GM18909 (cell line): ENCODE results near the gene ADH7.
"Not testable (repeated sequence)": the region's sequence is repeated elsewhere in the genome, so short reads cannot be mapped to it uniquely, and the experiment has no call there.

Experiments used
- ATAC-seq: cut with Tn5 transposase; IDR thresholded peaks from one replicate; pipeline ENCODE4 v1.9.1; 2021; ENCODE audit warnings: mild to moderate bottlenecking; ENCODE audit not compliant: unreplicated experiment, poor library complexity

ADH7 gene

DNA sequence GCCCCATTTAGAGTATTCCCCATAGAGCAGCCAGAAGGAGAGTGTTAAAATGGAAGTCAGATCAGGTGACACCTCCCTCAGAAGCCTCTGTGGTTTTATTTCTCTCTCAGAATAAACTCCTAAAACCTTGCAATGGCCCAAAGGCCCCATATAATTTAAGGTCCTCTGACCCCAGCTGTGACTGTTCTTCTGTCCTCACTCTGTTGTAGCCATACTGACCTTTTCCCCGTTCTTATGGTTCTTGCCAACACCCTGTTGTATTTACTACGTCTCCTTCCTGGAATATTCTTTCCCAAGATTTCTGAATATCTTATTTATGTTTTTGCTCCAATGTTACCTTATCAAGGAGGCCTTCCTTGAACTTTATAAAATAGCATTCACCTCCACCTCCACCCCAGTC, 18.0 kb downstream of the ADH7 start:
- no peak for ATAC-seq

DNA sequence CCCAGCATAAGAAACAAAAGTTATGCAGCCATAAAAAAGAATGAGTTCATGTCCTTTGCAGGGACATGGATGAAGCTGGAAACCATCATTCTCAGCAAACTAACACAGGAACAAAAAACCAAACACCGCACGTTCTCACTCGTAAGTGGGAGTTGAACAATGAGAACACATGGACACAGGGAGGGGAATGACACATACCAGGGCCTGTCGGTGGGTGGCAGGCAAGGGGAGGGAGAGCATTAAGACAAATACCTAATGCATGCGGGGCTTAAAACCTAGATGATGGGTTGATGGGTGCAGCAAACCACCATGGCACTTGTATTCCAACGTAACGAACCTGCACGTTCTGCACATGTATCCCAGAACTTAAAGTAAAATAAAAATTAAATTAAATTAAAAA, 19.4 kb downstream of the ADH7 start:
- not testable (repeated sequence) for ATAC-seq

DNA sequence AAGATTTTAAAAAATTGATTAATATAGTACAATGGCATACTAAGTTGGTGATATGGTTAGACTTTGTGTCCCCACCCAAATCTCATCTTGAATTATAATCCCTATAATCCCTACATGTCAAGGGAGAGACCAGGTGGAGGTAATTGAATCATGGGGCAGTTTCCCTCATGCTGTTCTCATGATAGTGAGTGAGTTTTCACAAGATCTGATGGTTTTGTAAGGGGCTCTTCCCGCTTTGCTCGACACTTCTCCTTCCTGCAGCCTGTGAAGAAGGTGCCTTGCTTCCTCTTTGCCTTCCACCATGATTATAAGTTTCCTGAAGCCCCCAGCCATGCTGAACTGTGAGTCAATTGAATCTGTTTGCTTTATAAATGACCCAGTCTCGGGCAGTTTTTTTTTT, 20.2 kb downstream of the ADH7 start:
- ATAC-seq, result not testable (repeated sequence)

DNA sequence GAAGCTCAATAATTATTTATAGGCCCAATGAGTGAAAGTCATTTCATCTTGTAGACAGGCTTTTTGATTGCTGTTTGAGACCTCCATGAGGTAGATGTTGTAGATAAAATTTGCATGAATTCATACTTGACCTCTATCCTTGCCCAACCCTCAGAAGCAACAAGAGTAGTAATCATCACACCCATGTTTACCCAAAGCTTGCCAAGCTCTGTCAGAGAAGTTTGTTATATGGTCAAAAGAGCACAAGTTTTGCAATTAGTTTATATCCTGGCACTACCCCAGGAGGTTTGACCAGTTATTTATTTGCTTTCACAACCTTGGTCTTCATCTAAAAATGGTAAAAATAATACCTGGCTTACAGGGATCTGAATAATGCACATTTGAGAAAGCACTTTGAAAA, 20.7 kb downstream of the ADH7 start:
- no peak for ATAC-seq

DNA sequence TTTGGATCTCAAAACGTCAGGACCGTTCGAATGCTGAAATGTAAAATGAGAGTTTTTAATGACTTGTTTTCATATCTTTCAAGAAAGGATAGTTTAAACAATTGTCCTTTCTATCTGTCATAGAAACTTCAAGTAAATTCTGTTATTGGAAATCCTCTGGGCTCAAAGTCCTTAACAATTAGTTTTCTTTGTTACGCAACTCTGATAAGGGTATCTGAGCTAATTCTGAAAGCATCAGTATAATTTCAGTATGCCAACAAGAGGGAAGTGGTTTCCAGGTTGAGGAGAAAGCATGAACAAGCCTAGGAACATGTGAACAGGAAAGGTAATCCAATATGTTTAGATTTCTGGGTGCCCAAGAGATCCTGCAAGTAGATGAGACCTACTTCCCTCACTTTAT, 22.0 kb downstream of the ADH7 start:
- no peak for ATAC-seq

DNA sequence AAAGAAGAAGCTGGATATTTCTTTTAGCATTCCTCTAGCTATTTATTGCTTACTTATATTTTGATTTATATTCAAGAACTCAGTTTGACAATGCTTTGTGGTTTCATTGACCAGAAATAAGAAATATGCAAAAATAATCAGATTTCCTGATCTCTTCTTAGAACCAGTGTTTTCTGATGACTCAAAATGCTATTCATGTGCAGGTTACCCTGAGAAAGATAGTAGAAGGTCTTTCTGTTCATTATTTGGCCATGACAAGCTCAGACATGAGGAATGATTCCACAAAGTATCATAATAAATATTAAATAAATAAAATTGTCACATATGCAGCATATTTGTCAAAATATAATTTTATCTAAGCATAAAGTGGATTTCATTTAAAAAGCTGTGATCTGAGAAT, 24.1 kb downstream of the ADH7 start:
- no peak for ATAC-seq

DNA sequence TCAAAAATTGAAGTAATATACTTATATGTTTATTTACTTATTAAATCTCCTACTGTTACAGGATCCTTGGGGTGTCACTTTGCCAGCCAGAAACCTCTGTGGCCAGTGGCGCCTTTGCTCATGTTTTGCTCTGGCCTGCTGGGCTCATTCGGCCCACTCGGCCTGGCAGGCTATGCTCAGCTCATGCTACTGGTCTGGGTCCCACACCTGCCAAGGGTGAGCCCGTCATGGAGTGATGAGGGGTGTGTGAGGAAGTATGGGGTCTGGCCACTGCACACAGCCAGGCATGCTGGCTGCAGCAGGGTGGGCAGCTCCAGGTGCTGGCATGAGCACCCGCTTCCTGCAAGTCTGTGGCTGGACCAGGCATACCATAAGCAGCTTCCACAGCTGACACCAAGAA, 25.1 kb downstream of the ADH7 start:
- ATAC-seq, result no peak

DNA sequence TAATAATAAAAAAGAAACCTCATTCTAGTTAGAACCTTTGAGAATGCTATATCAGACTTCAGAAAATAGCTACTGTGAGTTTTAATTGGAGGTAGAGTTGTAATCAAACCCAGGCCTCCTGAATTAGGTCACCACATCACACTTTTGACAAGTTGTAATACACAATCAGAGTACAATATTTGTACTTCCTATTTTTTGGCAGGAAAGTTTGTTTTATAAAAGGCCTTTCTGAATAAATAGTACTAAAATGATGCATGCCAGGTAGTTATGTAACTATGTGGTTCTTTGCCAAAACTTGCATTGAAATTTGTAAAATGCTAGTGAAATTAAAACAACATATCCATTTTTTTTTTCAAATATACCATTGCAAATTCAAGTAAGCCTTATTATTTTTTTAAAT, 26.8 kb downstream of the ADH7 start:
- ATAC-seq, result no peak

DNA sequence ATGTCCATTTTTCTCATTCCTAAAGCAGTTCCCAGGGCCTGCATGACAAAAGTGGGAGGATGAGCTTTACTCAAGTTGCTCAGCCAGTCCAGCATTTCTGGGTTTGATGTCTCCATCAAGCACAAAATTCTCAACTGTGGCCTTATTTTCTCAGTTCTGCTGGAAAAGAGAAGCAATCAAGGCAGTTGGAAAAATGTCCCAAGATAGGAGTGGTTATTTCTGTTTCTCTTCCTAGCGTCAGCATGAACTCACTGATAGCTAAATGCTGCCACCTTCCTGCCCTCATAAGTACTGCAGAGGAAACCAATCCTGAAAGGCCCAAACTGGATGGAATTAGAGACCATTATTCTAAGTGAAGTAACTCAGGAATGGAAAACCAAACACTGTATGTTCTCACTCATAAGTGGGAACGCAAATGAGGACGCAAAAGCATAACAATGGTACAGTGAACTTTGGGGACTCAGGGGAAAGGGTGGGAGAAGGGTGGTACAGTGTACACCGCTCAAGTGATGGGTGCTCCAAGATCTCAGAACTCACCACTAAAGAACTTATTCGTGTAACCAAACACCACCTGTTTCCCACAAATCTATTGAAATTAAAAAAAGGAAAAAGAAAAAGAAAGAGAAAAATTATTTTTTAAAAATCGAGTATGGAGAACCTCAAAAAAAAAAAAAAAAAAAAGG, 29.6 kb downstream of the ADH7 start:
- no peak for ATAC-seq

DNA sequence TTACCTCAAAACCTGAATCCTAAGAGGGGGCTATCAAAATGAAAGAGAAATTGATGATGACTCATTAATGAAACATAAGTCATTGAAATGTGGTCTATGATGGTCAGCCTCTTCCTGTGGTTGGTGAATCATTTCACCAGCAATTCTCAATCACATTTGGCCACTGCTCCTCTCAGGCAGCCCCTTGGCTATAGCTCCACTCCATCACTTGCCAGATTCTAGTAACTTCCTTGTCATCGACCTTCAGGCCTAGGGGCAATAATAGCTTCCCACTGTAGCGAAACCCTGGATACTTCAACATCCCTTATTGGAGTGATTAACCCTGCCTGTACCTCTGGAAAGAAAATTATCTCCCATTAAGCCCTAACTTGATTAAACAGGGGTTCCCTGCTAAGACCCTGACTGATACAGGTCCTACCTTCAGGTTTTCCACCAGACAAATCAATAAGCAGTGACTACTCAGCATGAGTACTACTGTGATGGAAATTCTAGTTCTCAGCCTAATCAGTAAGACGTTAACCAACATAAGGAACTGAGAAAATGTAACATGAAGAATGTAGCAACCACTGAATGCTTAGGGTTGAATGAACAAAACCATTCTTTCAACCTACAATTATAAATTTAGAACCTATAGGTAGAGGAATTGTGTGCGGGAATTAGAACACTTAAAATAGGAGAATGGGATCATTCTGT, 30.4 kb downstream of the ADH7 start:
- peak; percentile 84 for ATAC-seq

DNA sequence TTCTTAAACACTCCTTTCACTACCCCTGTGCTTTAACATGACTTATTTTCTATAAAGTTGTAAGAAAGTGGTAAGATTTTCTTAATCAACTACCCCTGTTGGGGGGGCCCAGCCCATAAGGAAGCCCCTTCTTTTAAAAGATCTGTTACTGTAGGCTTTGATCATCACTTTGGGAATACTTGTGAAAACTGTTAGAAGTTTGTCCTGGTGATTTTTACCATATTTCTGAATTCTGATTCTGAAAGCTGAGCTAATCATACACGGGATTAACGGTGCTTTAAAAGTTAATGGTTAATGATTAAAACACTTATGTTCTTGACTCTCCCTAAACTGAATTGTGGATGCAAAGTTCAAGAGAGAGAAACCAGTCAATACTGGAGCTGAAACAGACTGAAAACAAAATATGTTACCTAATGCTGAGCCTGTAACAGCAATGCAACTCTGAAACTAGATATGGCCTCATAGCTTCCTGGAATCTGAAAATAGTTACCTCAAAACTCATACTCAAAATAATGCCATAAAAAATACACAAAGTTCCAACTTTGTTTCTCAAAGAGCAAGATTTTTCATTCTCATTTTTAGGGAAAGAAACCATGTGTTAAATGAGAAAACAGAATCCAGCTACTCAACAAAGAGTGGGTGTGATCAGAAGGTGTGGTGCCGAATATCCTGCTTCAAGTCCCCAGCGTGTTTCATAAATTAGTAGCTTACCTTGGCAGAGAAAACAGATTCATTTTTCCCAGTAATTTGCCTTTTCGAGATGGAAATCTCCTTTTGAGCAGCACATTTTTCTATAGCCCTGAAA, 31.6 kb downstream of the ADH7 start:
- ATAC-seq, result peak; percentile 82

DNA sequence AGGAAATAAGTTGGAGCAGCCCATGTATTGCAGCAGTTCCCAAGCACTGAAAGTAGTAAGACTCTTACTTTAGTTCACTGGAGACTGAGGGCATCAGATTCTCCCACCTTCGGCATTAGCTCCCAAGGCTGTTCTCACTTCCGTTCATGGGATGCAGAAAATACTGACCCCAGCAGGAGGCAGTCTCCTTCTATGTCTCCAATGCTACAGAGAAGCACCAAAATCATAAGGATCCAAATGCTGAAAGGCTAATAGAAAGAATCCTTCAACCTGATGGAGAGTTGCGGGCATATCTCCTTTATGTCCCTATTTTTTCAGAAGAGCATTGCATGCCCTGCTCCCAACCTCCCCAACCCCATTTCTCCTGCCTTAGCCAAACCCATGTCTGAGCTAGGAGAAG, 32.4 kb downstream of the ADH7 start:
- ATAC-seq, result no peak

DNA sequence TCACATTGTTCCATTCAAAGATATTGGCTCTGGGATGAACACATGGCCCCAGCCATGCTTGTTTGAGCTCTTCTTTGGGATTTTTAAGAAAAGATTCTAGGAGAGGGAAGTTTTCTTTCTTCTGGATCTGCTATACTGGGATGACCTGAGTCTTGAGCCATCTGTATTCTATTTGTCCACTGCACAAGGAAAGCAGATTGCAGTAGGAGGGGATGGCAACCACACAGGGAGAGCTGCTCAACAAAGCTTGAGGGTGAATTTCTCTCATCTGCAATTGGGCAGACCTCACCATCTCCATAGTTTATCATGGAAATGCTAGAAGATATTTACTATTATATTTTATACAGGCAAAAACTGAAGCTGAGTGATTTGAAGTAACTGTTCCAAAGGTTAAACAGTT, 34.3 kb downstream of the ADH7 start:
- ATAC-seq, result no peak

DNA sequence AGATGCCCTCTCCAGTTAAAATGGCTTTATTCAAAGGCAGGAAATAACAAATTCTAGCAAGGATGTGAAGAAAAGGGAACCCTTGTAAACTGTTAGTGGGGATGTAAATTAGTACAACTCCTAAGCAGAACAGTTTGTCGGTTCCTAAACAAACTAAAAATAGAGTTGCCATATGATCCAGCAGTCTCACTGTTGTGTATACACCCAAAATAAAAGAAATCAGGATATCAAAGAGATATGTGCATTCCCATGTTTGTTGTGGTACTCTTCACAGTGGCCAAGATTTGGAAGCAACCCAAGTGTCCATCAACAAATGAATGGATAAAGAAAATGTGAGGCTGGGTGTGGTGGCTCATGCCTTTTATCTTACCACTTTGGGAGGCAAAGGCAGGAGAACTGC, 36.1 kb downstream of the ADH7 start:
- ATAC-seq, result no peak

DNA sequence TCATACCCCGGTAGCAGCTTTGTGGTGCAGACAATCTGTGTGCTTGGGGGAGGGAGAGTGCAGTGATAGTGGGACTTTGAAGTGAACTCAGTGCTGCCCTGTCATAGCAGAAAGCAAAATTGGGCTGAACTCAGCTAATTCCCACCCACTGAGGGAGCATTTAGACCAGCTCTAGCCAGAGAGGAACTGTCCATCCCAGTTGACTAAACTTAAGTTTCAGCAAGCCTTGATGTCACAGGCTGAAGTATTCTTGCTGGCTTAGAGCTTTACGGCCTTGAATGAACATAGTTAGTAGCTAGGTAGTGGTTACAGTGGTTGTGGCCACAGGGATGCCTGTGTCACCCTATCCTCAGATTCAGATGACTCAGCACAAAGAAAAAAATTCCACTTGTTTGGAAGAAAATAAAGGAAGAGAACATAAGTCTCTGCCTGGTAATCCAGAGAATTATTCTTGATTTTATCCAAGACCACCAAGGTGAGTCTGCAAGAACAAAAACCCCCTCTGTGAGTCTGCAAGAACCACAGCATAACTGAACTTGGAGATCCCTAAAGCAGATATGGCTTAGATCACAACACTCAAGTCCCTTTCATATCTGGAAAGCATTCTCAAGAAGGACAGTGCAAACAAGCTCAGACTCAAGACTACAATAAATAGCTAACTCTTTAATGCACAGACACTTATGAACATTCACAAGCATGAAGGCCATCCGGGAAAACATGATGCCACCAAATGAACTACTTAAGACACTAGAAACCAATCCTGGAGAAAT, 39.4 kb downstream of the ADH7 start:
- ATAC-seq, result peak; percentile 62

DNA sequence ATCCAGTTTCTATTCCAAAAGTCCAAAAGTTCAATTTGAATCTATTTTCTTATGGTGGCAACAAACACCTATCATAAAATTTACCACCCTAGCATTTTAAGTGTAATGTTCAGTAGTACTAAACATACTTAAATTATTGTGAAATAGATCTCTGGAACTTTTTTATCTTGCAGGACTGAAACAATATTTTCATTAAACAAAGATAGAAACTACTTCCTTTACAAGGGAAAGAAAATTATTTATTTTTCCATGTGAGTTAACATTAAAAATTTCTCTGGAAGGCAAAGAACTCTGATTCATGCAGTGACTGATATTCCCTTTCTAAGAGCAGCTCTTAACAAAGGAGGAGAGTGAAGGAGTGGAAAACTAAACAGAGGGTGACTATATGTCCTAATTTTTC, 40.2 kb downstream of the ADH7 start:
- no peak for ATAC-seq

DNA sequence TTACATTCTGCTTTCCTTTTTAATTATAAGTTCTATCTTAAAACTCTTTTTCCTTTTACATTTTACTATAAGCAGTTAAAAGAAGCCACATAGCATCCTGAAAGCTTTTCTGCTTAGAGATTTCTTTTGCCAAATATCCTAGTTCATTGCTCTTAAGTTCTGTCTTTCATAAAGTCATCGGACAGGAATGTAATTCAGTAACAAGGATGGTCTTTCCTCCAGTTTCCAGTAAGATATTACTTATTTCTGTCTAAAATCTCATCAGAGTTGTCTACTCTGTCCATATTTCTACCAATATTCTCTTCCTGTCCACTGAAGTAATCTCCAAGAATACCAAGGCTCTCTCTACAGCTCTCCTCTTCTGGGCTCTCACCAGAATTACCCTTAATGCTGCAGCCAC, 45.1 kb downstream of the ADH7 start:
- no peak for ATAC-seq

DNA sequence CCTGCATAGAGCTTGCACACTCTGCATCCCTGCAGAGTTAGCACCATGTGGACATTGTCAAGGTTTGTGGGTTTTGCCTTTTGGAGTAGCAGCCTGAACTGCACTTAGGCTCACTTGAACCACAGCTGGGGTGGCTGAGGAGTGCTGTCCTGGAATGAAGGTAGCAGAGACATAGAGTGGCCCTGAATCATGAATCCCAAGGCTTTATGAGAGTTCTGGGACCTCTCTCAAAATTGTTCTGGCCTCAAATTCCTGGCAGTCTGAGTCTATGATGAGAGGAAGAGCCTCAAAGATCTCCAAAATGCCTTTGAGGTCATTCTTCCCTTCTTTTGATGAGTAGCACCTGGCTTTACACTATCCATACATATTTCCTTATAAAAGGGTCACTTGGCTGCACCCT, 45.5 kb downstream of the ADH7 start:
- no peak for ATAC-seq

DNA sequence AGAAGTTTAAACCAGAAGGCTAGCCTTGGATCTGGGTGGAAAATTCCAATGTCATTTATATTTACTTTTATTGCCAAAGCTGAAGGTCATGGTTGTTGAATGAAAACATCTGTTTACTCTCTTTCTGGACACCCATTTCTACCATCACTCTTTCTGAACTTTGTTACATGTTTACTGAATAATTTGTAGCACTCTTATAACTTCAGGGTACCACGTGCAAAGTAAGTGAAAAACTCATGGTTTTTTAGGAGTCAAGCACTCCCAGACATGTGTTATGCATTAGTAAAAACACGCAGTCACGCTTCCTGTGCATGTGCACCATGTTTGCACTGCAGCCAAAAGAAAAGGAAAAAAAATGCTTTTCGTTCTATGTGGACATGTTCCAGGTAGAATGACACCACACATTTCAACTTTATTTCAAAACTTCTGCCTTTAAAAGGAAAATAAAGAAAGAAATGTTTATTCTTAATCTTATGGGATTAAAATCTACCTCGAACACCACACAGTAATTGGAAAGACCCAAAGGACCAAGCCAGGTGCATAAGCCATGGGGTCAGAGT, 51.2 kb downstream of the ADH7 start:
- no peak for ATAC-seq

DNA sequence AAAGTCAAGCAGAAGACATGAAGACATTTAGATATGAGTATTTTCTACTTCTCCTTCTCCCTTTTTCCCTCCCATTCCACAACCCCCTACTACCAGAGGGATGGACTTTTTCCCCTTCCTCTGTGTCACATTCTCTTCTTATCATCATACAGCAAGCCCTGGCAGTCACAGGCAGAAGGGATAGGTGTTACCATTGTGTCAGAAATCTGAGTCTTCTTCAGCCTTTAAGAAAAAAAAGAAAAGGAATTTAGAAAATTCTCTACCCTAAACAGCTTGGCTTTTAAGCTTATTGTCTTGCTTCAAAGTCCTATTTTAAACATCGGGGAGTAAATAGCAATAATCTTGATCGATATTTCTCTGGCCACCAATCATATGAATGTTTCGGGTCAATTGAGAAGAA, 51.7 kb downstream of the ADH7 start:
- ATAC-seq, result no peak
